Lower leg skin (tissue), 3 donors: ENCODE data around the gene HSPBP1.

Experiments
- CTCF ChIP-seq, 3 donors: fragments of 450-650 bp; IDR thresholded peaks; one replicate each; pipeline ENCODE4 v1.5.1; 2016; ENCODE audit warnings: antibody characterized with exemption in 3 of 3, mild to moderate bottlenecking in 3 of 3, moderate library complexity in 2 of 3
- POLR2A ChIP-seq, 2 donors: fragments of 450-650 bp; IDR thresholded peaks; one replicate each; pipeline ENCODE4 v1.6.1; 2016 to 2017; ENCODE audit warnings: antibody characterized with exemption in 2 of 2, mild to moderate bottlenecking in 1 of 2, moderate library complexity in 1 of 2

DNA sequence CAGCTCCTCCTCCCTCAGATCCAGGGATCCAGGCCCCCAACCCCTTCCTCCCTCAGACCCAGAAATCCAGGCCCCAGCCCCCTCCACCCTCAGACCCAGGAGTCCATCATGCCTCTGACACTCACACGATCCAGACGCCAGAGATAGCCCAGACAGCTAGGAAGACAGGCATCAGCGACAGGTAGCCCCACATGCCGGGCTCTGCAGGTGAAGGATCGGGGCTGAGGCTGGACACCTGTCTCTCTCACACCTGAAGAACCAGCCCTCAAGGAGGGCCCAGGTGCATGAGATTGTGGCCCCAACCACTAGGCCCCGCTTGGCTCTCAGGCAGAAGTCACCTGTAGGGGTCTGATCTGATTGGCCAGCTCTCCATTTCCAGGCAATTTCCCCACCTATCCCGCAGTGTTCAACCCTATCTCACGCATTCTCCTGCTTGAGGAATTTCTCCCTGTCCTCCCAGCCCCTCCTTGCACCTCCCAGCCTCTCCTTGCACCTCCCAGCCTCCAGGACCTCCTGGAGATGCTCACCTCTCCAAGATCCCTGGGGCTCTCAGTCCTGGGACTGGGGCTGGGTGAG is 41.0 kb upstream of the HSPBP1 start:
- TF ChIP-seq POLR2A (IDR thresholded peaks at IDR 0.05) (no peak), CTCF (IDR thresholded peaks at IDR 0.05) (no peak)
